Activated B cell treated with CpG ODN at 0.5 μM for 24 hours (primary cell): Measurements from ENCODE around the gene SP140. TPM values are rescaled to one million over a fixed set of nuclear protein-coding genes. Genes with fewer than 3 reads are reported as not detected.
"Not testable (repeated sequence)": the region's sequence is repeated elsewhere in the genome, so short reads cannot be mapped to it uniquely, and the experiment has no call there.

Source experiments
- ATAC-seq: fragments of 200-7000 bp; cut with Tn5 transposase; one replicate; pipeline ENCODE4 v1.10.0; 2021; ENCODE audit warnings: low read depth, mild to moderate bottlenecking, moderate library complexity
- CTCF ChIA-PET: fragments of 350-600 bp; sonication (Branson Sonifier 250); formaldehyde crosslinking; loops from one replicate; lab custom pipeline; 2021; ENCODE audit warnings: antibody characterized with exemption; lab: Charles Lee
- POLR2A ChIA-PET: fragments of 350-600 bp; sonication (Branson Sonifier 250); formaldehyde crosslinking; loops from one replicate; lab custom pipeline; 2021; ENCODE audit warnings: antibody characterized with exemption; lab: Charles Lee
- DNase-seq: peaks from one replicate; pipeline ENCODE4 v3.0.0; 2022
- H3K27ac Mint-ChIP-seq: one replicate; pipeline ENCODE4 v1.8.0; 2020; ENCODE audit warnings: mixed read lengths
- H3K27me3 Mint-ChIP-seq: one replicate; pipeline ENCODE4 v1.8.0; 2021; ENCODE audit warnings: mixed read lengths
- H3K36me3 Mint-ChIP-seq: one replicate; pipeline ENCODE4 v1.8.0; 2021; ENCODE audit warnings: low read depth, mixed read lengths
- H3K4me1 Mint-ChIP-seq: one replicate; pipeline ENCODE4 v1.8.0; 2021; ENCODE audit warnings: mixed read lengths
- H3K4me3 Mint-ChIP-seq: one replicate; pipeline ENCODE4 v1.8.0; 2020; ENCODE audit warnings: mild to moderate bottlenecking, mixed read lengths
- H3K9me3 Mint-ChIP-seq: one replicate; pipeline ENCODE4 v1.8.0; 2020; ENCODE audit warnings: mixed read lengths
- CTCF ChIP-seq: fragments of 200-600 bp; IDR thresholded peaks from one replicate; pipeline ENCODE4 v1.8.0; 2022; ENCODE audit warnings: antibody characterized with exemption, mild to moderate bottlenecking
- intact Hi-C: fragments of 100-400 bp; cut with micrococcal nuclease; formaldehyde crosslinking; loops from one replicate; pipeline ENCODE4 v1.15.1; 2024
- total RNA-seq: library from RNA; stranded (reverse); gene quantifications from 2 replicates; pipeline ENCODE4 v1.2.3, GENCODE V29; 2022

The SP140 gene
- total RNA-seq, 1 donor from 2014 or later, result 330 TPM

GRCh38 chr2:230256733-230257332 lies 31.3 kb downstream of the SP140 start:
- peak overlapping the region; percentile 89 for H3K27ac Mint-ChIP-seq
- ChIA-PET POLR2A (interaction anchor here (0.7 to 2.9 kb wide), 8 partner anchors 12 to 345 kb away, joined by 3 to 41 read pairs (median 9); partner anchors contain the start of gene SP140), CTCF (interaction anchor here (1.5 kb wide), 1 partner anchor 54 kb away, joined by 6 read pairs; no protein-coding TSS in a partner anchor)
- intact Hi-C loops, result loop anchor here (1.0 to 2.0 kb wide), 3 partner anchors 10 to 54 kb away; partner anchors contain the start of gene SP140
- peak overlapping the region; percentile 50 for H3K4me3 Mint-ChIP-seq
- H3K27me3 Mint-ChIP-seq, result no peaks in the 10 kb centered on the region
- DNase-seq (no peak), ATAC-seq (no peak)
- peaks cover 46% of the 10 kb centered on the region for H3K4me1 Mint-ChIP-seq
- peaks cover 47% of the 10 kb centered on the region for H3K36me3 Mint-ChIP-seq
- H3K9me3 Mint-ChIP-seq, result peaks cover 7% of the 10 kb centered on the region
- no peak for TF ChIP-seq CTCF

- H3K36me3 Mint-ChIP-seq, result peaks cover 64% of the 10 kb centered on the region
Observed at GRCh38 chr2:230258483-230258882, 32.9 kb downstream of the SP140 start.

GRCh38 chr2:230262246-230262645 lies 36.7 kb downstream of the SP140 start:
- peak overlapping the region; percentile 81 for H3K27ac Mint-ChIP-seq
- no peaks in the 10 kb centered on the region for H3K27me3 Mint-ChIP-seq
- POLR2A ChIA-PET, result interaction anchor here (0.7 to 3.1 kb wide), 4 partner anchors 35 to 448 kb away, joined by 3 to 11 read pairs (median 4); partner anchors contain the start of gene SP140
- peaks cover 7% of the 10 kb centered on the region for H3K9me3 Mint-ChIP-seq
- TF ChIP-seq CTCF, result no peak
- DNase-seq (no peak), ATAC-seq (no peak)
- intact Hi-C loops, result no loop called here
- CTCF ChIA-PET, result no interaction called here
- H3K4me3 Mint-ChIP-seq, result peak overlapping the region; percentile 39
- H3K36me3 Mint-ChIP-seq, result peaks cover 86% of the 10 kb centered on the region
- H3K4me1 Mint-ChIP-seq, result peaks cover 92% of the 10 kb centered on the region

More at GRCh38 chr2:230258483-230258882, 32.9 kb downstream of the SP140 start:
- no peak for TF ChIP-seq CTCF
- Mint-ChIP-seq H3K9me3 (peaks cover 7% of the 10 kb centered on the region), H3K27ac (peak overlapping the region; percentile 89), H3K27me3 (no peaks in the 10 kb centered on the region), H3K4me1 (peaks cover 62% of the 10 kb centered on the region), H3K4me3 (no peak overlapping the region)
- CTCF ChIA-PET, result interaction anchor here (0.6 to 1.8 kb wide), 4 partner anchors 8 to 462 kb away, joined by 3 to 6 read pairs (median 6); no protein-coding TSS in a partner anchor
- ATAC-seq, result no peak
- intact Hi-C loops, result no loop called here
- POLR2A ChIA-PET, result interaction anchor here (0.7 to 2.9 kb wide), 9 partner anchors 10 to 343 kb away, joined by 3 to 41 read pairs (median 8); partner anchors contain the start of gene SP140
- DNase-seq, result no peak

GRCh38 chr2:230264945-230265344 lies 39.4 kb downstream of the SP140 start:
- not testable (repeated sequence) for H3K27me3 Mint-ChIP-seq, DNase-seq, ATAC-seq, H3K9me3 Mint-ChIP-seq, H3K4me3 Mint-ChIP-seq
- Mint-ChIP-seq H3K4me1 (peaks cover 99% of the 10 kb centered on the region), H3K27ac (peak overlapping the region; percentile 92), H3K36me3 (peaks cover 90% of the 10 kb centered on the region)
- ChIA-PET CTCF (interaction anchor here (2.1 kb wide), 1 partner anchor 62 kb away, joined by 6 read pairs; no protein-coding TSS in a partner anchor), POLR2A (interaction anchor here (1.2 to 6.7 kb wide), 3 partner anchors 37 to 62 kb away, joined by 3 to 42 read pairs (median 11); partner anchors contain the start of gene SP140)
- intact Hi-C loops, result loop anchor here (5.0 kb wide), 3 partner anchors 152 to 447 kb away; partner anchors contain the start of genes CAB39 and SP100

GRCh38 chr2:230266638-230267037 lies 41.1 kb downstream of the SP140 start:
- ChIA-PET POLR2A (interaction anchor here (0.9 to 6.7 kb wide), 8 partner anchors 8 to 64 kb away, joined by 5 to 42 read pairs (median 20); partner anchors contain the start of genes SP110 and SP140), CTCF (interaction anchor here (1.1 to 1.3 kb wide), 2 partner anchors 9 to 64 kb away, joined by 6 to 7 read pairs; no protein-coding TSS in a partner anchor)
- Mint-ChIP-seq H3K36me3 (peaks cover 88% of the 10 kb centered on the region), H3K4me1 (peaks cover 96% of the 10 kb centered on the region), H3K27me3 (no peaks in the 10 kb centered on the region), H3K4me3 (peak overlapping the region; percentile 20), H3K27ac (peak overlapping the region; percentile 92), H3K9me3 (no peaks in the 10 kb centered on the region)
- intact Hi-C loops, result loop anchor here (1.0 to 5.0 kb wide), 9 partner anchors 9 to 446 kb away; partner anchors contain the start of genes CAB39, SP100 and SP140
- peak; percentile 37 for ATAC-seq
- no peak for TF ChIP-seq CTCF
- no peak for DNase-seq
